HG03571 (cell line): ENCODE results near the gene LCAT.
A peak's percentile ranks its signal among the peaks of the same experiment; 100 is the strongest.
"Not testable (repeated sequence)": the region's sequence is repeated elsewhere in the genome, so short reads cannot be mapped to it uniquely, and the experiment has no call there.

Source experiments
- ATAC-seq: cut with Tn5 transposase; IDR thresholded peaks from one replicate; pipeline ENCODE4 v1.9.1; 2021; ENCODE audit not compliant: unreplicated experiment

LCAT gene

GRCh38 chr16:67943619-67944504, at the start of gene LCAT:
Gene LCAT (minus strand): TSS chr16:67944120. CDS start chr16:67944101, 19 bp downstream.
- ATAC-seq, result no peak

GRCh38 chr16:67993207-67994039, 49.5 kb upstream of the LCAT start:
- peak; percentile 64 for ATAC-seq

DNA sequence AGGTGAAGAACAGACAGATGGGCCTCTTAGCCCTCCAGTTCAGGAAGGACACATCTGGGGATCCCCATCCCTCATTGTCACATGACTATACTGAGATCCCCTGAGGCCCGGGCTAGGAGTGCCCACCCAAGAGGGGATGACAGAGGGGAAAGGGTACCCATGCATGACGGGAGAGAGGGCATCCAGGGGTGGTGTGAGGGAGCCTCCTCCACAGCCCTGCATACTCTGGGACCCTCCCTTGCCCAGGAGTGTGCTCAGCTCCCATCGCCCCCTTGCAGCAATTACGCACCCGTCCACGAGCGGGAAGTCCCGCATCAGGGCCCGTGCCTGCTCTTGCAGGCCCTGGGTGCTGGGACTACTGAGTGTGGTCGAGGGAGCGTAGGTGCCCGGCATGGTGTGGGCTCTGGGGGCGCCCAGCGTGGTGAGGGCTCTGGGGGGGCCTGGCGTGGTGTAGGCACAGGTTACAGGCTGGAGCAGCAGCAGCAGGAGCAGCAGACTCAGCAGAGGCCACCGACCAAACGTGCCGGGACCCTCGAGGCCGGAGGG, 48.8 kb upstream of the LCAT start:
- ATAC-seq, result no peak

DNA sequence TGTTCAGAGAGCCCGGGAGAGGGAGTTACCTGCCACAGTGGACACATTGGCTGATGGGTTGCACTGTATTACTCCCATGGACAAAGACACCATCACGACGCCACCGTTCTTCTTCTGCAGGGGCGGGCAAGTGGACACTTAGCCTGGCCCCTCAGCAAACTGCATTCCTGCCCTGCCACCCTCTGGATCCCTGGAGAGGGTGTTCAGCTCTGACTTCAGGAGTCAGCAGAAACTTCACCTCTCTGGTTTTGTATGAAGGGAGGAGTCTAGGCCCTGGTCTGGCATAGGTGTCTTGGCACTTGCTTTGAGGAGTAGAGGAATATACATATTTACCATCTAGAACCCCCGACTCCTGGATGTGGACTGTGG, 46.1 kb upstream of the LCAT start:
- no peak for ATAC-seq

- ATAC-seq, result no peak
These were observed 45.5 kb upstream of the LCAT start for GRCh38 chr16:67989322-67990017.

GRCh38 chr16:67988675-67989074, 44.8 kb upstream of the LCAT start:
- ATAC-seq, result no peak

- ATAC-seq, result no peak
These were observed 43.7 kb upstream of the LCAT start for GRCh38 chr16:67987460-67988160.

- no peak for ATAC-seq
These were observed 43.0 kb upstream of the LCAT start for GRCh38 chr16:67986949-67987348.

DNA sequence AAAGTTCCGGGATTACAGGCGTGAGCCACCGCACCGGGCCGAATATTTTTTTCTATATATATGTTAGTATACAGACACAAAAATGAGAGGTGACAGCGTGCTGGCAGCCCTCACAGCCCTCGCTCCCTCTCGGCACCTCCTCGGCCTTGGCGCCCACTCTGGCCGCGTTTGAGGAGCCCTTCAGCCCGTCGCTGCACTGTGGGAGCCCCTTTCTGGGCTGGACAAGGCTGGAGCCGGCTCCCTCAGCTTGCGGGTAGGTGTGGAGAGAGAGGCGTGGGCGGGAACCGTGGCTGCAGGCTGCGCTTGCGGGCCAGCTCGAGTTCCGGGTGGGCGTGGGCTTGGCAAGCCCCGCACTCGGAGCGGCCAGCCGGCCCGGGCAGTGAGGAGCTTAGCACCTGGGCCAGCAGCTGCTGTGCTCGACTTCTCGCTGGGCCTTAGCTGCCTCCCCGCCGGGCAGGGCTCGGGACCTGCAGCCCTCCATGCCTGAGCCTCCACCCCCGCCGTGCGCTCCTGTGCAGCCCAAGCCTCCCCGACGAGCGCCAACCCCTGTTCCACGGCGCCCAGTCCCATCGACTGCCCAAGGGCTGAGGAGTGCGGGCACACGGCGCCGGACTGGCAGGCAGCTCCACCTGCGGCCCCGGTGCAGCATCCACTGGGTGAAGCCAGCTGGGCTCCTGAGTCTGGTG, 38.2 kb upstream of the LCAT start:
- no peak for ATAC-seq

DNA sequence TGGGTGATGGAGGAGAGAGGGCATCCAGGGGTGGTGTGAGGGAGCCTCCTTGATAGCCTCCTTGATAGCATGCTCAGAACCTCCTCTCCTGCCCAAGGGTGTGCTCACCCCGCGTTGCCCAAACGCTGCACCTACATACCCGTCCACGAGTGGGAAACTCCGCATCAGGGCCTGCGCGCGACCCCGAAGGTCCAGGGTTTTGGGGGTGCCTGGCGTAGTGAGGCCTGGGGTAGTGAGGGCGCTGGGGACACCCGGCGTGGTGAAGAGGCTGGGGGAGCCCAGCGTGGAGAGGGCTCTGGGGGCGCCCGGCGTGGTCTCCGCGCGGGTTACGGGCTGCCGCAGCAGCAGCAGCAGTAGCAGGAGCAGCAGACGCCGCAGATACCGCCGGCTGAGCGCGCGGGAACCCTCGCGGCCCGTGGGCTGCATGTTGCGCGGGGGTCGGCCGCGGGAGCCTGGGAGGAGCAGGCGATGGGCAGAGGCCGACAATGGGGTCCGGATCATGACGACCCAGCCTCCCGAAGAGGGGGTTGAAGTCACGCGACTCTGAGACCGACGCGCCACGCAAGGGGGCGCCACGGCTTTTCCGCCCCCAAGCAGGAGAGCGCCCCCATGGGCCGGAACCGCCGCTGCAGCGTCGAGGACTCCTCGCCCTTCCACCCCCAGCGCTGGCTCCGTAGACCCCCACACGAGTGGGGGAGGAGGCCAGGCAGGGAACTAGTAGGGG, 36.2 kb upstream of the LCAT start, which contains the start of gene DPEP3:
Gene DPEP3 (minus strand): TSS at position 545 of the 724 bp plus-strand sequence. CDS start 119 bp downstream, at position 426.
- ATAC-seq, result no peak

GRCh38 chr16:67977469-67978227, 33.7 kb upstream of the LCAT start:
- no peak for ATAC-seq

GRCh38 chr16:67977005-67977404, 33.1 kb upstream of the LCAT start:
- ATAC-seq, result no peak

- no peak for ATAC-seq
These were observed 32.3 kb upstream of the LCAT start for GRCh38 chr16:67976205-67976604.

GRCh38 chr16:67975321-67976105, 31.6 kb upstream of the LCAT start:
- ATAC-seq, result no peak

GRCh38 chr16:67972285-67972684, 28.4 kb upstream of the LCAT start:
- not testable (repeated sequence) for ATAC-seq

- no peak for ATAC-seq
These were observed 27.2 kb upstream of the LCAT start for GRCh38 chr16:67971111-67971510.

GRCh38 chr16:67969254-67970039, 25.5 kb upstream of the LCAT start:
- ATAC-seq, result no peak
